Fibroblast of pulmonary artery (primary cell): Measurements from ENCODE around the gene HEATR5A.
"Not testable (repeated sequence)": the region's sequence is repeated elsewhere in the genome, so short reads cannot be mapped to it uniquely, and the experiment has no call there.

Experiments used
- DNase-seq: peaks from one replicate; pipeline ENCODE4 v3.0.0-alpha.2; 2010; ENCODE audit warnings: low read depth
- H3K4me3 ChIP-seq: replicated peaks from 2 replicates; pipeline ENCODE4 v1.5.1; 2011; ENCODE audit warnings: low read depth, mild to moderate bottlenecking, control low read depth, low read length, moderate library complexity
- CTCF ChIP-seq: IDR thresholded peaks from 2 replicates; pipeline ENCODE4 v1.5.1; 2011; ENCODE audit warnings: mild to moderate bottlenecking, control low read depth, low read length, inconsistent platforms; ENCODE audit errors: missing control alignments

The HEATR5A gene

GRCh38 chr14:31283153-31283552 lies 137.2 kb downstream of the HEATR5A start:
- no peak for DNase-seq
- no peak for TF ChIP-seq CTCF
- no peak overlapping the region for H3K4me3 ChIP-seq

- DNase-seq = no peak
- no peak overlapping the region for H3K4me3 ChIP-seq
- TF ChIP-seq CTCF = no peak
Observed at GRCh38 chr14:31280871-31281220, 139.5 kb downstream of the HEATR5A start.

- DNase-seq = no peak
- no peak for TF ChIP-seq CTCF
- H3K4me3 ChIP-seq = no peak overlapping the region
Observed at GRCh38 chr14:31280132-31280870, 140.0 kb downstream of the HEATR5A start.

GRCh38 chr14:31278883-31279282 lies 141.5 kb downstream of the HEATR5A start:
- no peak for DNase-seq
- no peak overlapping the region for H3K4me3 ChIP-seq
- no peak for TF ChIP-seq CTCF

- DNase-seq = no peak
- H3K4me3 ChIP-seq = no peak overlapping the region
- no peak for TF ChIP-seq CTCF
Observed at GRCh38 chr14:31277085-31277484, 143.3 kb downstream of the HEATR5A start.

GRCh38 chr14:31276417-31276816 lies 143.9 kb downstream of the HEATR5A start:
- H3K4me3 ChIP-seq, DNase-seq: not testable (repeated sequence)

GRCh38 chr14:31275731-31276130 lies 144.6 kb downstream of the HEATR5A start:
- no peak for TF ChIP-seq CTCF
- no peak for DNase-seq
- no peak overlapping the region for H3K4me3 ChIP-seq
